Neural crest cell (in vitro differentiated cells): ENCODE data around the gene PAOX. TPM values are rescaled to one million over a fixed set of nuclear protein-coding genes. Genes with fewer than 3 reads are reported as not detected.

Experiments used
- DNase-seq: peaks from one replicate; pipeline ENCODE4 v3.0.0; 2021; ENCODE audit warnings: low read depth, mixed read lengths, low spot score
- H3K27ac Mint-ChIP-seq: one replicate; pipeline ENCODE4 v1.8.0; 2021; ENCODE audit warnings: mild to moderate bottlenecking, mixed read lengths; ENCODE audit not compliant: unreplicated experiment
- H3K27me3 Mint-ChIP-seq: 2 replicates; pipeline ENCODE4 v1.8.0; 2021; ENCODE audit warnings: low read depth, mild to moderate bottlenecking, mixed read lengths
- H3K36me3 Mint-ChIP-seq: 2 replicates; pipeline ENCODE4 v1.8.0; 2021; ENCODE audit warnings: low read depth, mild to moderate bottlenecking, mixed read lengths
- H3K4me1 Mint-ChIP-seq: 2 replicates; pipeline ENCODE4 v1.8.0; 2021; ENCODE audit warnings: mixed read lengths
- H3K4me3 Mint-ChIP-seq: one replicate; pipeline ENCODE4 v1.8.0; 2021; ENCODE audit warnings: mild to moderate bottlenecking, mixed read lengths
- H3K9me3 Mint-ChIP-seq: 2 replicates; pipeline ENCODE4 v1.8.0; 2021; ENCODE audit warnings: mixed read lengths
- CTCF ChIP-seq: fragments of 200-600 bp; sonication (generic); conservative IDR thresholded peaks from 2 replicates; pipeline ENCODE4 v1.5.0; 2021; ENCODE audit warnings: antibody characterized with exemption, mild to moderate bottlenecking
- total RNA-seq: library from RNA; stranded (reverse); gene quantifications from 2 replicates; pipeline ENCODE4 v1.2.1, GENCODE V29; 2021

Gene PAOX
- total RNA-seq, 1 donor from 2014 or later: 9.7 TPM

DNA sequence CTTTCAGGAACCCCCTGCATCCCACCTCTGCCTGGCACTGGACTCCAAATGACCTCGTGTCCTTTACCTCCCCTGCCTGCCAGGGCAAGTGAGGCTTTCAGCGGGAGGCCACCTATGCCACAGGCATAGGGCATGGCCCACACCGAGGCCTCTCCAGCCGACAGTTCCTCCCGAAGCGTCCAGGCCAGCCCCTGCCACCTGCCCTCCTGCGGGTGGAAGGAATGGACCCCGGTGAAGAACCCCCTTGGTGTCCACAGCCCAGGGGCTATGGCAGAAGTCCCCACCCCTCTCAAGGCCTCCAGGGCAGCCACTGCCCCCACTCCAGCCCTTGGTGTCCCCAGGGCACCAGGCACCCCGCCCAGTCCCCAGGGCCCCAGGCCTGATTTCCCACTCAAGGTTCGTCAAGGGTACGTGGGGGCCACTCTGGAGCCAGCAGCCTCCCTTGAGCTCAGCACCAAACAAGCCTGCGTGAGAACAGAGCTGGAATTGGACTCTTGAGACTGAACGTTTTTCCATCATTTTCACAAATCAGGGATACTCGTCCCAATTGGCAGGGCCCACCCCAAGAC, 24.3 kb upstream of the PAOX start:
- H3K27me3 Mint-ChIP-seq: no peaks in the 10 kb centered on the region
- TF ChIP-seq CTCF: no peak
- H3K36me3 Mint-ChIP-seq: no peaks in the 10 kb centered on the region
- no peak for DNase-seq
- H3K27ac Mint-ChIP-seq: no peak overlapping the region
- no peaks in the 10 kb centered on the region for H3K4me1 Mint-ChIP-seq
- no peaks in the 10 kb centered on the region for H3K9me3 Mint-ChIP-seq
- no peak overlapping the region for H3K4me3 Mint-ChIP-seq

DNA sequence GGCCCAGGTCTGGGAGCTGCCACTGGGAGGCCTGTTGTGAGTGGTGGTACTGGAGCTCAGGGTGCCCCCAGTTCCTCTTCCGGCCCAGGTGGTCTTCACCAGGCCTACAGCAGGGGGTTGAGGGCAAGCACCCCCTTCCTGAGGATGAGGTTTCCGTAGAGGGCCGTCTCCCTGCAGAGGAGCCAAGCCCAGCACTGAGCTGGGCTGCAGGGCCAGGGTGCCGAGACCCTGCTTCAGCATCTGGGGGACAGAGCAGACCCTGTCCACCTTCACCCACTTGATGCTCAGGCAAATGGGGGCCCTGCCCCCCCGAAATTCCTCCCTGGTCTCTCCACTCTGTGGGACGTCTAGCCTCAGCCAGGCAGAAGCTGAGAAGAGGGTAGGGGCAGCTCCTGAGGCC, 23.8 kb upstream of the PAOX start:
- Mint-ChIP-seq H3K9me3 (no peaks in the 10 kb centered on the region), H3K4me3 (no peak overlapping the region), H3K36me3 (no peaks in the 10 kb centered on the region), H3K27me3 (no peaks in the 10 kb centered on the region), H3K4me1 (no peaks in the 10 kb centered on the region), H3K27ac (no peak overlapping the region)
- no peak for DNase-seq
- no peak for TF ChIP-seq CTCF

- no peak overlapping the region for H3K4me3 Mint-ChIP-seq
- DNase-seq: no peak
- no peaks in the 10 kb centered on the region for H3K27me3 Mint-ChIP-seq
- H3K4me1 Mint-ChIP-seq: no peaks in the 10 kb centered on the region
- H3K36me3 Mint-ChIP-seq: no peaks in the 10 kb centered on the region
- TF ChIP-seq CTCF: no peak
- H3K9me3 Mint-ChIP-seq: no peaks in the 10 kb centered on the region
- H3K27ac Mint-ChIP-seq: no peak overlapping the region
These were observed 23.1 kb upstream of the PAOX start for GRCh38 chr10:133355991-133356390.

GRCh38 chr10:133356549-133357284, 22.3 kb upstream of the PAOX start:
- Mint-ChIP-seq H3K4me3 (peak overlapping the region; percentile 77), H3K27ac (no peak overlapping the region)
- DNase-seq: no peak

More at GRCh38 chr10:133356549-133357284, 22.3 kb upstream of the PAOX start:
- no peak for TF ChIP-seq CTCF
- H3K36me3 Mint-ChIP-seq: peaks cover 4% of the 10 kb centered on the region
- no peaks in the 10 kb centered on the region for H3K9me3 Mint-ChIP-seq
- H3K27me3 Mint-ChIP-seq: no peaks in the 10 kb centered on the region
- H3K4me1 Mint-ChIP-seq: no peaks in the 10 kb centered on the region
